Ascending aorta (tissue), 2 donors: Measurements from ENCODE around the gene SOHLH2. TPM values are rescaled to one million over a fixed set of nuclear protein-coding genes. Genes with fewer than 3 reads are reported as not detected.

Source experiments
- DNase-seq, 2 donors: peaks; one replicate each; pipeline ENCODE4 v3.0.0-alpha.2; 2019; ENCODE audit warnings: low spot score in 2 of 2
- H3K27ac ChIP-seq, 2 donors: fragments of 200-600 bp; sonication (generic); one replicate each; pipeline ENCODE4 v1.5.1; 2016 to 2017; ENCODE audit warnings: mild to moderate bottlenecking in 1 of 2
- H3K27me3 ChIP-seq: fragments of 200-600 bp; sonication (generic); one replicate; pipeline ENCODE4 v1.5.1; 2017
- H3K36me3 ChIP-seq, 2 donors: fragments of 200-600 bp; sonication (generic); one replicate each; pipeline ENCODE4 v1.5.1; 2016
- H3K4me1 ChIP-seq, 2 donors: fragments of 200-600 bp; sonication (generic); one replicate each; pipeline ENCODE4 v1.5.1; 2016 to 2017; ENCODE audit warnings: mild to moderate bottlenecking in 1 of 2
- H3K4me3 ChIP-seq, 2 donors: fragments of 200-600 bp; sonication (generic); one replicate each; pipeline ENCODE4 v1.5.1; 2016 to 2017; ENCODE audit warnings: mild to moderate bottlenecking in 1 of 2
- H3K9me3 ChIP-seq, 2 donors: fragments of 200-600 bp; sonication (generic); one replicate each; pipeline ENCODE4 v1.5.1; 2016
- CTCF ChIP-seq, 3 experiments: fragments of 200-600 bp in 2 of 3; fragments of 450-650 bp in 1 of 3; sonication (generic) in 2 of 3; IDR thresholded peaks; one replicate each; pipeline ENCODE4 v1.5.1; 2016 to 2019; ENCODE audit warnings: antibody characterized with exemption in 3 of 3, mild to moderate bottlenecking in 1 of 3, moderate library complexity in 1 of 3
- intact Hi-C: fragments of 100-400 bp; cut with DNase I; formaldehyde crosslinking; loops from one replicate; pipeline ENCODE4 v1.15.1; 2023
- total RNA-seq: library from RNA; depleted of rRNA; stranded (reverse); fragments of >200 nt; gene quantifications from one replicate; pipeline ENCODE4 v1.1.0, GENCODE V29; 2016

The SOHLH2 gene
- total RNA-seq, 1 donor from 2014 or later = not detected

GRCh38 chr13:36231236-36231635 lies 16.9 kb upstream of the SOHLH2 start:
- no peak for DNase-seq
- Histone ChIP-seq H3K27me3 (no peaks in the 10 kb centered on the region), H3K9me3 (peaks cover 0 to 5% of the 10 kb centered on the region in 2 donors), H3K27ac (no peak overlapping the region), H3K36me3 (no peaks in the 10 kb centered on the region), H3K4me3 (no peak overlapping the region), H3K4me1 (no peaks in the 10 kb centered on the region)
- TF ChIP-seq CTCF (IDR thresholded peaks at IDR 0.05) = no peak
- intact Hi-C loops = no loop called here

GRCh38 chr13:36224730-36225129 lies 10.4 kb upstream of the SOHLH2 start:
- no peak for TF ChIP-seq CTCF (IDR thresholded peaks at IDR 0.05)
- no peaks in the 10 kb centered on the region for H3K27me3 ChIP-seq
- intact Hi-C loops = no loop called here
- DNase-seq = no peak
- no peak overlapping the region for H3K4me3 ChIP-seq
- H3K4me1 ChIP-seq = no peaks in the 10 kb centered on the region
- H3K36me3 ChIP-seq = no peaks in the 10 kb centered on the region
- no peak overlapping the region for H3K27ac ChIP-seq
- peaks cover 0 to 12% of the 10 kb centered on the region in 2 donors for H3K9me3 ChIP-seq

- peaks cover 0 to 10% of the 10 kb centered on the region in 2 donors for H3K9me3 ChIP-seq
- H3K4me3 ChIP-seq = no peak overlapping the region
- H3K27ac ChIP-seq = no peak overlapping the region
- no peak for DNase-seq
- intact Hi-C loops = no loop called here
- no peaks in the 10 kb centered on the region for H3K4me1 ChIP-seq
- TF ChIP-seq CTCF (IDR thresholded peaks at IDR 0.05) = no peak
- no peaks in the 10 kb centered on the region for H3K36me3 ChIP-seq
- no peaks in the 10 kb centered on the region for H3K27me3 ChIP-seq
These were observed 5.5 kb upstream of the SOHLH2 start for GRCh38 chr13:36219883-36220282.

GRCh38 chr13:36217456-36217855 lies 3.1 kb upstream of the SOHLH2 start:
- Histone ChIP-seq H3K36me3 (no peaks in the 10 kb centered on the region), H3K4me3 (no peak overlapping the region), H3K27ac (no peak overlapping the region), H3K9me3 (no peaks in the 10 kb centered on the region), H3K27me3 (no peaks in the 10 kb centered on the region), H3K4me1 (no peaks in the 10 kb centered on the region)
- TF ChIP-seq CTCF (IDR thresholded peaks at IDR 0.05) = no peak
- DNase-seq = no peak
- intact Hi-C loops = no loop called here

- no peak overlapping the region for H3K4me3 ChIP-seq
- TF ChIP-seq CTCF (IDR thresholded peaks at IDR 0.05) = no peak
- no peaks in the 10 kb centered on the region for H3K9me3 ChIP-seq
These were observed 1.6 kb downstream of the SOHLH2 start for GRCh38 chr13:36212789-36213188.

GRCh38 chr13:36211567-36211966 lies 2.8 kb downstream of the SOHLH2 start:
- Histone ChIP-seq H3K27ac (no peak overlapping the region), H3K27me3 (no peaks in the 10 kb centered on the region), H3K4me3 (no peak overlapping the region), H3K9me3 (no peaks in the 10 kb centered on the region), H3K4me1 (no peaks in the 10 kb centered on the region), H3K36me3 (no peaks in the 10 kb centered on the region)
- no peak for TF ChIP-seq CTCF (IDR thresholded peaks at IDR 0.05)
- intact Hi-C loops = no loop called here
- DNase-seq = no peak

More at GRCh38 chr13:36212789-36213188, 1.6 kb downstream of the SOHLH2 start:
- Histone ChIP-seq H3K4me1 (no peaks in the 10 kb centered on the region), H3K27ac (no peak overlapping the region), H3K27me3 (no peaks in the 10 kb centered on the region), H3K36me3 (no peaks in the 10 kb centered on the region)
- intact Hi-C loops = no loop called here
- DNase-seq = no peak
